Endothelial cell of umbilical vein (primary cell): Measurements from ENCODE around the gene RIN2. TPM values are rescaled to one million over a fixed set of nuclear protein-coding genes. Genes with fewer than 3 reads are reported as not detected.

ENCODE experiments used
- BruUV-seq: library from RNA; stranded (reverse); fragments of 400-500 nt; replicated peaks from 2 replicates; lab custom pipeline; 2021; lab: Mats Ljungman, UMichigan
- CTCF ChIA-PET: fragments of 300-600, 350-600 bp; sonication (Branson Sonifier 250); formaldehyde crosslinking; loops from one replicate; lab custom pipeline; 2021; ENCODE audit warnings: antibody characterized with exemption, inconsistent platforms; lab: Charles Lee
- POLR2A ChIA-PET: fragments of 300-600, 350-600 bp; sonication (Branson Sonifier 250); formaldehyde crosslinking; loops from one replicate; lab custom pipeline; 2021; ENCODE audit warnings: antibody characterized with exemption, inconsistent platforms; lab: Charles Lee
- DNase-seq: peaks from one replicate; pipeline ENCODE4 v3.0.0-alpha.2; 2011; ENCODE audit warnings: low read depth, low spot score
- FAIRE-seq: peaks from 2 replicates; lab custom pipeline; 2011; peaks lifted over from hg19 to GRCh38; lab: Jason Lieb, UNC
- H2AFZ ChIP-seq: 2 replicates; pipeline ENCODE4 v1.6.0; 2012; ENCODE audit warnings: low read depth, low read length, control low read depth, inconsistent platforms
- H3K27ac ChIP-seq: 2 replicates; pipeline ENCODE4 v1.5.1; 2011; ENCODE audit warnings: low read depth, mild to moderate bottlenecking, control low read depth, low read length, moderate library complexity; ENCODE audit not compliant: insufficient read depth
- H3K27me3 ChIP-seq, 2 experiments: 2 replicates each; pipeline versions ENCODE4 v1.6.0 to v1.6.1; 2011; ENCODE audit warnings: low read length in 2 of 2, mixed read lengths in 1 of 2; ENCODE audit not compliant: control insufficient read depth in 2 of 2, insufficient read depth in 2 of 2
- H3K36me3 ChIP-seq, 2 experiments: 2 replicates in 1 of 2; 3 replicates in 1 of 2; pipeline ENCODE4 v1.5.1; 2011; ENCODE audit warnings: low read length in 2 of 2, mild to moderate bottlenecking in 1 of 2, moderate library complexity in 1 of 2; ENCODE audit not compliant: control insufficient read depth in 2 of 2, insufficient read depth in 2 of 2; ENCODE audit errors: extremely low read depth in 1 of 2
- H3K4me1 ChIP-seq: 3 replicates; pipeline ENCODE4 v1.5.1; 2011; ENCODE audit warnings: mild to moderate bottlenecking, low read length; ENCODE audit not compliant: control insufficient read depth, insufficient read depth; ENCODE audit errors: extremely low read depth
- H3K4me2 ChIP-seq: 2 replicates; pipeline ENCODE4 v1.6.1; 2011; ENCODE audit warnings: low read length, control low read depth, mixed read lengths; ENCODE audit not compliant: insufficient read depth
- H3K4me3 ChIP-seq, 3 experiments: fragments of 200-600 bp in 1 of 3; sonication (generic), shearing (Covaris generic) in 1 of 3; replicated peaks in 1 of 3; 2 replicates each; pipeline ENCODE4 v1.5.1; 2011 to 2016; ENCODE audit warnings: control low read depth in 3 of 3, low read length in 3 of 3, mild to moderate bottlenecking in 2 of 3, inconsistent platforms in 1 of 3, low read depth in 1 of 3, moderate library complexity in 1 of 3; ENCODE audit not compliant: insufficient read depth in 1 of 3
- H3K79me2 ChIP-seq: 2 replicates; pipeline ENCODE4 v1.6.0; 2012; ENCODE audit warnings: low read length, inconsistent platforms; ENCODE audit not compliant: control insufficient read depth, insufficient read depth
- H3K9ac ChIP-seq: replicated peaks from 2 replicates; pipeline ENCODE3; 2011; ENCODE audit warnings: low read length, control low read depth; ENCODE audit not compliant: insufficient read depth; ENCODE audit errors: extremely low read depth
- H3K9me1 ChIP-seq: replicated peaks from 3 replicates; pipeline ENCODE4 v1.6.0; 2011; ENCODE audit warnings: mild to moderate bottlenecking, low read length; ENCODE audit not compliant: control insufficient read depth, insufficient read depth; ENCODE audit errors: extremely low read depth
- H3K9me3 ChIP-seq: replicated peaks from 2 replicates; pipeline ENCODE4 v1.5.1; 2012; ENCODE audit warnings: low read length, inconsistent platforms; ENCODE audit not compliant: control insufficient read depth, insufficient read depth
- H4K20me1 ChIP-seq: replicated peaks from 2 replicates; pipeline ENCODE3; 2011; ENCODE audit warnings: mild to moderate bottlenecking, low read length; ENCODE audit not compliant: control insufficient read depth, insufficient read depth; ENCODE audit errors: extremely low read depth
- EZH2 ChIP-seq: IDR thresholded peaks from 2 replicates; pipeline ENCODE4 v1.6.1; 2012; ENCODE audit warnings: borderline replicate concordance, low read depth, mild to moderate bottlenecking, moderate library complexity, low read length, inconsistent platforms; ENCODE audit not compliant: severe bottlenecking
- FOS ChIP-seq: IDR thresholded peaks from 2 replicates; pipeline ENCODE4 v1.6.1; 2011; ENCODE audit warnings: mild to moderate bottlenecking, low read length, moderate library complexity, borderline replicate concordance; ENCODE audit not compliant: insufficient read depth
- GATA2 ChIP-seq: IDR thresholded peaks from 2 replicates; pipeline ENCODE4 v1.7.0; 2011; ENCODE audit warnings: low read depth, mild to moderate bottlenecking, moderate library complexity, mixed read lengths, low read length; ENCODE audit not compliant: insufficient read length, insufficient read depth
- JUN ChIP-seq: IDR thresholded peaks from 2 replicates; pipeline ENCODE4 v1.6.1; 2011; ENCODE audit warnings: borderline replicate concordance, low read depth; ENCODE audit not compliant: insufficient read length, insufficient read depth
- MYC ChIP-seq: IDR thresholded peaks from one replicate; pipeline ENCODE4 v1.6.1; 2011; ENCODE audit warnings: mild to moderate bottlenecking, low read depth, low read length
- POLR2A ChIP-seq: IDR thresholded peaks from 2 replicates; pipeline ENCODE4 v1.6.1; 2012; ENCODE audit warnings: low read depth, mild to moderate bottlenecking, control low read depth, low read length
- POLR2AphosphoS5 ChIP-seq: IDR thresholded peaks from 2 replicates; pipeline ENCODE4 v1.6.1; 2012; ENCODE audit warnings: low read depth, mild to moderate bottlenecking, control low read depth, low read length, moderate library complexity; ENCODE audit not compliant: insufficient read depth
- dilution Hi-C: fragments of 300-500 bp; cut with MboI; formaldehyde crosslinking; loops from one replicate; pipeline ENCODE4 v1.15.0; 2019; ENCODE audit warnings: low sequenced_read_pairs; ENCODE audit not compliant: extremely low pct_ligation_motif_present
- intact Hi-C: fragments of 100-400 bp; cut with micrococcal nuclease; formaldehyde crosslinking; loops from one replicate; pipeline ENCODE4 v1.10.0; 2022
- polyA plus RNA-seq, 4 experiments: library from polyadenylated mRNA; depleted of rRNA in 3 of 4; stranded (reverse) in 3 of 4; unstranded in 1 of 4; fragments of >200 nt; gene quantifications; 2 replicates each; pipeline versions ENCODE4 v1.2.1 to v1.2.3, GENCODE V29; 2011 to 2012; ENCODE audit warnings: missing spikeins in 1 of 4
- total RNA-seq: library from RNA; stranded (reverse); gene quantifications from 2 replicates; pipeline ENCODE4 v1.2.3, GENCODE V29; 2021
- TF ChIP-seq, protein P1 (sequence below), 2 donors: IDR thresholded peaks; 1 replicate in 1 of 2; 2 replicates in 1 of 2; pipeline ENCODE4 v1.5.1; 2011; ENCODE audit warnings: low read length in 2 of 2, mild to moderate bottlenecking in 2 of 2, moderate library complexity in 2 of 2, control low read depth in 1 of 2, inconsistent platforms in 1 of 2, low read depth in 1 of 2; ENCODE audit not compliant: insufficient read depth in 1 of 2; ENCODE audit errors: extremely low read depth in 1 of 2
- TF ChIP-seq, protein P2 (sequence below): IDR thresholded peaks from 2 replicates; pipeline ENCODE4 v1.6.1; 2011; ENCODE audit not compliant: insufficient read depth, insufficient read length

Gene RIN2
- total and polyA plus RNA-seq, 2 donors (not counting 3 experiments of a cell fraction or from before 2014, with no cell fraction given), result 22.6 to 119 TPM

- DNase-seq (peak; percentile 45), FAIRE-seq (no peak)
- TF ChIP-seq JUN, result no peak
- TF ChIP-seq GATA2, result no peak
- TF ChIP-seq, protein P1, sequence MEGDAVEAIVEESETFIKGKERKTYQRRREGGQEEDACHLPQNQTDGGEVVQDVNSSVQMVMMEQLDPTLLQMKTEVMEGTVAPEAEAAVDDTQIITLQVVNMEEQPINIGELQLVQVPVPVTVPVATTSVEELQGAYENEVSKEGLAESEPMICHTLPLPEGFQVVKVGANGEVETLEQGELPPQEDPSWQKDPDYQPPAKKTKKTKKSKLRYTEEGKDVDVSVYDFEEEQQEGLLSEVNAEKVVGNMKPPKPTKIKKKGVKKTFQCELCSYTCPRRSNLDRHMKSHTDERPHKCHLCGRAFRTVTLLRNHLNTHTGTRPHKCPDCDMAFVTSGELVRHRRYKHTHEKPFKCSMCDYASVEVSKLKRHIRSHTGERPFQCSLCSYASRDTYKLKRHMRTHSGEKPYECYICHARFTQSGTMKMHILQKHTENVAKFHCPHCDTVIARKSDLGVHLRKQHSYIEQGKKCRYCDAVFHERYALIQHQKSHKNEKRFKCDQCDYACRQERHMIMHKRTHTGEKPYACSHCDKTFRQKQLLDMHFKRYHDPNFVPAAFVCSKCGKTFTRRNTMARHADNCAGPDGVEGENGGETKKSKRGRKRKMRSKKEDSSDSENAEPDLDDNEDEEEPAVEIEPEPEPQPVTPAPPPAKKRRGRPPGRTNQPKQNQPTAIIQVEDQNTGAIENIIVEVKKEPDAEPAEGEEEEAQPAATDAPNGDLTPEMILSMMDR (IDR thresholded peaks at IDR 0.05; ENCODE audit: extremely low read depth in 1 of 2, insufficient read depth in 1 of 2, low read depth in 1 of 2, low read length in 2 of 2), result no peak
- no peak for TF ChIP-seq POLR2AphosphoS5
- no peak for TF ChIP-seq MYC
- TF ChIP-seq POLR2A, result no peak
- TF ChIP-seq, protein P2, sequence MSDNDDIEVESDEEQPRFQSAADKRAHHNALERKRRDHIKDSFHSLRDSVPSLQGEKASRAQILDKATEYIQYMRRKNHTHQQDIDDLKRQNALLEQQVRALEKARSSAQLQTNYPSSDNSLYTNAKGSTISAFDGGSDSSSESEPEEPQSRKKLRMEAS, result no peak
- no peak for TF ChIP-seq EZH2
- TF ChIP-seq FOS, result no peak
- ChIA-PET POLR2A (no interaction called here), CTCF (no interaction called here)
- Histone ChIP-seq H3K36me3 (no peaks in the 10 kb centered on the region), H3K4me3 (no peak overlapping the region), H3K9me1 (no peaks in the 10 kb centered on the region), H3K4me2 (no peak overlapping the region), H3K9me3 (no peaks in the 10 kb centered on the region), H3K79me2 (no peaks in the 10 kb centered on the region), H3K27ac (no peak overlapping the region), H4K20me1 (no peaks in the 10 kb centered on the region), H3K4me1 (no peaks in the 10 kb centered on the region), H3K9ac (no peak overlapping the region), H2AFZ (no peak overlapping the region), H3K27me3 (peaks cover 9 to 15% of the 10 kb centered on the region in 2 experiments)
- BruUV-seq, result no TSS peak
- intact Hi-C loops, result no loop called here
- dilution Hi-C loops, result no loop called here
These were observed 47.5 kb upstream of the RIN2 start for GRCh38 chr20:19710336-19711120.
